Natural killer cell (primary cell): ENCODE measurements around the gene ACP7. TPM values are rescaled to one million over a fixed set of nuclear protein-coding genes. Genes with fewer than 3 reads are reported as not detected.

Experiments used
- ATAC-seq, 3 donors: fragments of 150-1000 bp in 2 of 3; fragments of 200-7000 bp in 1 of 3; cut with Tn5 transposase; 1 replicate in 1 of 3; 2 replicates in 2 of 3; pipeline ENCODE4 v1.10.0; 2021; ENCODE audit warnings: mild to moderate bottlenecking in 2 of 3, moderate library complexity in 2 of 3
- DNase-seq, 2 donors: peaks; one replicate each; pipeline versions ENCODE4 v3.0.0 to v3.0.0-alpha.2; 2013 to 2021; ENCODE audit warnings: mixed read lengths in 1 of 2
- H3K27ac ChIP-seq: one replicate; pipeline ENCODE4 v1.5.1; 2013; ENCODE audit warnings: mild to moderate bottlenecking, low read length
- H3K27me3 ChIP-seq: one replicate; pipeline ENCODE4 v1.6.1; 2013; ENCODE audit warnings: low read length; ENCODE audit not compliant: control insufficient read depth, insufficient read depth
- H3K36me3 ChIP-seq: one replicate; pipeline ENCODE4 v1.6.1; 2013; ENCODE audit warnings: low read length; ENCODE audit not compliant: control insufficient read depth, insufficient read depth
- H3K4me1 ChIP-seq: one replicate; pipeline ENCODE4 v1.6.1; 2013; ENCODE audit warnings: low read length; ENCODE audit not compliant: control insufficient read depth, insufficient read depth
- H3K4me3 ChIP-seq: one replicate; pipeline ENCODE4 v1.5.1; 2013; ENCODE audit warnings: low read length
- H3K9me3 ChIP-seq: one replicate; pipeline ENCODE4 v1.6.1; 2013; ENCODE audit warnings: low read length; ENCODE audit not compliant: control insufficient read depth, insufficient read depth
- H3K27ac Mint-ChIP-seq, 2 donors: one replicate each; pipeline ENCODE4 v1.8.0; 2022; ENCODE audit warnings: mild to moderate bottlenecking in 2 of 2, mixed read lengths in 2 of 2, moderate library complexity in 1 of 2
- H3K27me3 Mint-ChIP-seq, 2 donors: one replicate each; pipeline ENCODE4 v1.8.0; 2022; ENCODE audit warnings: low read depth in 2 of 2, mixed read lengths in 2 of 2
- H3K36me3 Mint-ChIP-seq: one replicate; pipeline ENCODE4 v1.8.0; 2022; ENCODE audit warnings: mixed read lengths
- H3K4me1 Mint-ChIP-seq, 2 donors: one replicate each; pipeline ENCODE4 v1.8.0; 2022; ENCODE audit warnings: mixed read lengths in 2 of 2
- H3K4me3 Mint-ChIP-seq: one replicate; pipeline ENCODE4 v1.8.0; 2022; ENCODE audit warnings: mild to moderate bottlenecking, moderate library complexity, mixed read lengths
- H3K9me3 Mint-ChIP-seq, 2 donors: one replicate each; pipeline ENCODE4 v1.8.0; 2022; ENCODE audit warnings: mixed read lengths in 2 of 2
- WGBS: methylation state at CpG from one replicate; pipeline ENCODE4 v1.1.7; 2013; ENCODE audit warnings: missing lambda C conversion rate; ENCODE audit not compliant: insufficient coverage; 5-methylcytosine and 5-hydroxymethylcytosine counted together
- intact Hi-C: fragments of 100-400 bp; cut with micrococcal nuclease; formaldehyde crosslinking; loops from one replicate; pipeline ENCODE4 v1.14.2; 2022
- total RNA-seq, 4 donors: library from RNA; stranded (reverse); fragments of 120-200 nt in 1 of 4; gene quantifications; one replicate each; pipeline versions ENCODE4 v1.2.3 to v1.2.4, GENCODE V29; 2013 to 2022
- TF ChIP-seq, protein P1 (sequence below): fragments of 200-600 bp; IDR thresholded peaks from one replicate; pipeline ENCODE4 v1.8.0; 2022; ENCODE audit warnings: antibody characterized with exemption

The ACP7 gene
- total RNA-seq, 3 donors from 2014 or later (not counting 1 experiment from before 2014, with no cell fraction given) = not detected

DNA sequence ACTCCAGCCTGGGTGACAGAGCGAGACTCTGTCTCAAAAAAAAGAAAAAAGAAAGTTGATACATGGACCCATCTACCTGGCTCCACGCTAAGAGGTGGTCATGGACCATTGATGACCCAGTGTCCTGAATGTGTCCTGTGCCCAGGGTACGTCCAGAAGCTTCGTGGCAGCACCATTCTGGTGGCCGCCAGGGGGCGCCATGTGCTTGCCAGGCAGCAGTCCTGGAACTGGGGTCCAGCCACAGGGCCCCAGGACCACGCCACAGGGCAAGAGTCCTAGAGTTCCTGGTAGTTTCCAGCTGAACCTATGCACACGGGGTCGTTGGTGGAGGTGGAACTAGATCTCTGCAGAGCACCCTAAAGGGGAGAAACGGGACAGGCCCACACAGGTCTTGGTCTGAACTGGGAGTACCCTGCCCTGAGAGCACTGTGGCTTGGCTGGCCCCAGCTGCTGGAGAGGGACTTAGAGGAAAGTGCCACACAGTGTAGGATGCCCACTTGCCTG lies 31.9 kb upstream of the ACP7 start:
- intact Hi-C loops = no loop called here
- Histone ChIP-seq H3K27me3 (no peaks in the 10 kb centered on the region), H3K27ac (no peak overlapping the region), H3K4me3 (no peak overlapping the region), H3K9me3 (peaks cover 2% of the 10 kb centered on the region), H3K36me3 (no peaks in the 10 kb centered on the region), H3K4me1 (peaks cover 4% of the 10 kb centered on the region)
- peak; percentile 71 to 85 for DNase-seq
- H3K4me3 Mint-ChIP-seq = no peak overlapping the region
- H3K27me3 Mint-ChIP-seq = peaks cover 6% of the 10 kb centered on the region in 2 donors
- peak; percentile 61 to 81 (median 75) for ATAC-seq
- H3K9me3 Mint-ChIP-seq = no peaks in the 10 kb centered on the region
- WGBS = 26% methylated on average over 10 of the region's 10 CpGs
- H3K36me3 Mint-ChIP-seq = no peaks in the 10 kb centered on the region
- no peak overlapping the region for H3K27ac Mint-ChIP-seq
- TF ChIP-seq, protein P1, sequence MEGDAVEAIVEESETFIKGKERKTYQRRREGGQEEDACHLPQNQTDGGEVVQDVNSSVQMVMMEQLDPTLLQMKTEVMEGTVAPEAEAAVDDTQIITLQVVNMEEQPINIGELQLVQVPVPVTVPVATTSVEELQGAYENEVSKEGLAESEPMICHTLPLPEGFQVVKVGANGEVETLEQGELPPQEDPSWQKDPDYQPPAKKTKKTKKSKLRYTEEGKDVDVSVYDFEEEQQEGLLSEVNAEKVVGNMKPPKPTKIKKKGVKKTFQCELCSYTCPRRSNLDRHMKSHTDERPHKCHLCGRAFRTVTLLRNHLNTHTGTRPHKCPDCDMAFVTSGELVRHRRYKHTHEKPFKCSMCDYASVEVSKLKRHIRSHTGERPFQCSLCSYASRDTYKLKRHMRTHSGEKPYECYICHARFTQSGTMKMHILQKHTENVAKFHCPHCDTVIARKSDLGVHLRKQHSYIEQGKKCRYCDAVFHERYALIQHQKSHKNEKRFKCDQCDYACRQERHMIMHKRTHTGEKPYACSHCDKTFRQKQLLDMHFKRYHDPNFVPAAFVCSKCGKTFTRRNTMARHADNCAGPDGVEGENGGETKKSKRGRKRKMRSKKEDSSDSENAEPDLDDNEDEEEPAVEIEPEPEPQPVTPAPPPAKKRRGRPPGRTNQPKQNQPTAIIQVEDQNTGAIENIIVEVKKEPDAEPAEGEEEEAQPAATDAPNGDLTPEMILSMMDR = peak; percentile 95
- no peaks in the 10 kb centered on the region for H3K4me1 Mint-ChIP-seq

DNA sequence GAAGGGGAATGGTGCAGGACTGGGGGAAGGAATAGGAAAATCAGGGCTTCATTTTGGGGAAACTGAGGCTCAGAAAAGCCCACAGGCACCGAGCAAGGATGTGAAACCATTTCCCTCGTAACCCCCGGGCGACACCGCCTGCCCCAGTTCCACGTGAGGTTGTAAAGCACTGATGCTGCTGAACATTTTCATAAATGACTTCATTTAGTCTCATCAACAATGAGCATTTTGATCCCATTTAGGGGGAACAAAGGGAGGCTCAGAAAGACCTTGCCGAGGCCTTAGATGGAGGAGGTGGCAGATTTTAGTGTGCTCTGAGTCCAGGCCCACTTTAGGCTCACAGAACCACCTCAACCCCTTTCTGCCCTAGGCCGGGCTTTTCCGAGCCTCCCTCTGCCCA lies 31.3 kb upstream of the ACP7 start:
- ATAC-seq (no peak), DNase-seq (no peak)
- peaks cover 4% of the 10 kb centered on the region for H3K4me1 ChIP-seq
- TF ChIP-seq, protein P1 = no peak
- H3K36me3 ChIP-seq = no peaks in the 10 kb centered on the region
- no peaks in the 10 kb centered on the region for H3K36me3 Mint-ChIP-seq
- intact Hi-C loops = no loop called here
- H3K27ac ChIP-seq = no peak overlapping the region
- H3K27me3 Mint-ChIP-seq = peaks cover 4 to 6% of the 10 kb centered on the region in 2 donors
- 82% methylated on average over 9 of the region's 9 CpGs for WGBS
- H3K4me3 ChIP-seq = no peak overlapping the region
- no peak overlapping the region for H3K27ac Mint-ChIP-seq
- H3K9me3 Mint-ChIP-seq = no peaks in the 10 kb centered on the region
- peaks cover 2% of the 10 kb centered on the region for H3K9me3 ChIP-seq
- H3K4me3 Mint-ChIP-seq = no peak overlapping the region
- H3K4me1 Mint-ChIP-seq = no peaks in the 10 kb centered on the region
- no peaks in the 10 kb centered on the region for H3K27me3 ChIP-seq

DNA sequence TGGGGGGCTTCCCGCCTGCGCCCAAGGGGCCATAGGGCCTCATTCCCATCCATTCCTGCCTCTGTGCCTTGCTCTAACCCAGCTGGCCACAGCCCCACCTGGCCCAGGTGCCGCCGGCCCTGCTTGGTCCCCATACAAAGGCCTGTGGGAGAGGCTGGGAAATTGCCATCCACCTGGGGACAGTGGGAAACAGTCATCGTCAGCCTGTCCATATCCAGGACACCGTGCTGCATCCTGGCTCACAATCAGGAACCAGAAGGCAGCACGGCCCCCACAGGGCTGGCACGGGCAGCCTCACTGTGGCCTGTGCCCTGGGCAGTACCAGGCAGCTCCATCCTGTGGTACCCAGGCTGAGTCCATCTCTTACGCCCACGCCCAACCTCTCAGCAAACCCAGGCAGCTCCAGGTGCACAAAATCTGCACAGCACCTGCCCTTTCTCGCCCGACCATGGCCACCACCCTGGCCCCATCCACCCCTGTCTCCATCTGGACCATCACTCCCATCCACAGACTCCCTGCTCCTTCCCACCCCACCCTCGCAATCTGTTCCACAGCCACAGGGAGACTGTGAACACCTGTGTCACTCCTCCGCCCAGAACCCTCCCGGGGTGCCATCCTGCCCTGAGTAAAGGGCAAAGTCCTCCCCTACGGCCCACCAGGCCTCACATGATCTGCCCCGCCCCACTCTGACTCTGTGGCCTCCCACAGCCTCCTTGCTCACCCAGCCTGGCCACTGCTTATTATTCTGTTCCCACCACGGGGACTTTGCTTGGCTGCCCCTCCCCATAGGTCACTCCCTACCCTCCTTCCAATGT lies 30.7 kb upstream of the ACP7 start:
- no peak overlapping the region for H3K4me3 ChIP-seq
- H3K9me3 Mint-ChIP-seq = no peaks in the 10 kb centered on the region
- WGBS = 90% methylated on average over 18 of the region's 18 CpGs
- TF ChIP-seq, protein P1 = no peak
- no peaks in the 10 kb centered on the region for H3K27me3 ChIP-seq
- DNase-seq (no peak), ATAC-seq (no peak)
- H3K36me3 Mint-ChIP-seq = no peaks in the 10 kb centered on the region
- no peak overlapping the region for H3K27ac Mint-ChIP-seq
- H3K27ac ChIP-seq = no peak overlapping the region
- H3K4me3 Mint-ChIP-seq = no peak overlapping the region
- H3K36me3 ChIP-seq = no peaks in the 10 kb centered on the region
- H3K27me3 Mint-ChIP-seq = peaks cover 4 to 6% of the 10 kb centered on the region in 2 donors
- H3K4me1 ChIP-seq = peaks cover 4% of the 10 kb centered on the region
- peaks cover 2% of the 10 kb centered on the region for H3K9me3 ChIP-seq
- intact Hi-C loops = no loop called here
- H3K4me1 Mint-ChIP-seq = no peaks in the 10 kb centered on the region
